Mesenchymal stem cell (in vitro differentiated cells and primary cell): Measurements from ENCODE around the gene ZCWPW1. TPM values are rescaled to one million over a fixed set of nuclear protein-coding genes. Genes with fewer than 3 reads are reported as not detected.
A peak's percentile ranks its signal among the peaks of the same experiment; 100 is the strongest.

Experiments used
- DNase-seq: peaks from one replicate; pipeline ENCODE4 v3.0.0-alpha.2; 2013
- H2AFZ ChIP-seq: one replicate; pipeline ENCODE4 v1.6.1; 2013; ENCODE audit warnings: low read depth, mild to moderate bottlenecking, control low read depth, inconsistent platforms, low read length, moderate library complexity
- H2AK5ac ChIP-seq: 2 replicates; pipeline ENCODE4 v1.6.1; 2013; ENCODE audit warnings: low read length, moderate library complexity, mild to moderate bottlenecking, inconsistent platforms; ENCODE audit not compliant: severe bottlenecking
- H2BK120ac ChIP-seq: one replicate; pipeline ENCODE4 v1.6.1; 2013; ENCODE audit warnings: low read depth, mild to moderate bottlenecking, inconsistent platforms, low read length, moderate library complexity
- H2BK12ac ChIP-seq, 2 experiments: one replicate each; pipeline ENCODE4 v1.6.1; 2013; ENCODE audit warnings: inconsistent platforms in 2 of 2, low read length in 2 of 2, mild to moderate bottlenecking in 2 of 2, moderate library complexity in 2 of 2, control low read depth in 1 of 2
- H2BK15ac ChIP-seq: one replicate; pipeline ENCODE4 v1.6.1; 2013; ENCODE audit warnings: mild to moderate bottlenecking, low read depth, inconsistent platforms; ENCODE audit not compliant: poor library complexity, severe bottlenecking
- H2BK5ac ChIP-seq: 2 replicates; pipeline ENCODE4 v1.6.1; 2013; ENCODE audit warnings: low read depth, mild to moderate bottlenecking, low read length, control low read depth, inconsistent platforms; ENCODE audit not compliant: poor library complexity, severe bottlenecking
- H3K14ac ChIP-seq, 2 experiments: one replicate each; pipeline ENCODE4 v1.6.1; 2013; ENCODE audit warnings: inconsistent platforms in 2 of 2, low read length in 2 of 2, control low read depth in 1 of 2, mild to moderate bottlenecking in 1 of 2, moderate library complexity in 1 of 2
- H3K18ac ChIP-seq, 2 experiments: one replicate each; pipeline ENCODE4 v1.6.1; 2013; ENCODE audit warnings: inconsistent platforms in 2 of 2, low read length in 2 of 2, control low read depth in 1 of 2, low read depth in 1 of 2, mild to moderate bottlenecking in 1 of 2
- H3K23ac ChIP-seq, 2 experiments: one replicate each; pipeline ENCODE4 v1.6.1; 2013; ENCODE audit warnings: inconsistent platforms in 2 of 2, low read length in 2 of 2, mild to moderate bottlenecking in 2 of 2, moderate library complexity in 2 of 2, control low read depth in 1 of 2
- H3K27ac ChIP-seq: 2 replicates; pipeline ENCODE4 v1.5.1; 2013; ENCODE audit warnings: mild to moderate bottlenecking, moderate library complexity, low read length, control low read depth, inconsistent platforms; ENCODE audit not compliant: poor library complexity, severe bottlenecking
- H3K27me3 ChIP-seq, 2 experiments: 2 replicates each; pipeline versions ENCODE4 v1.6.1 to v1.7.0; 2013; ENCODE audit warnings: low read length in 2 of 2, mild to moderate bottlenecking in 2 of 2, moderate library complexity in 2 of 2, control low read depth in 1 of 2, inconsistent platforms in 1 of 2; ENCODE audit not compliant: control insufficient read depth in 1 of 2, insufficient read depth in 1 of 2
- H3K36me3 ChIP-seq, 2 experiments: 2 replicates each; pipeline versions ENCODE4 v1.6.1 to v1.7.0; 2013; ENCODE audit warnings: low read length in 2 of 2, control low read depth in 1 of 2, inconsistent platforms in 1 of 2, low read depth in 1 of 2, mild to moderate bottlenecking in 1 of 2; ENCODE audit not compliant: insufficient read depth in 2 of 2, control insufficient read depth in 1 of 2
- H3K4ac ChIP-seq, 2 experiments: one replicate each; pipeline ENCODE4 v1.6.1; 2013; ENCODE audit warnings: inconsistent platforms in 2 of 2, low read length in 2 of 2, mild to moderate bottlenecking in 2 of 2, moderate library complexity in 2 of 2, control low read depth in 1 of 2, low read depth in 1 of 2
- H3K4me1 ChIP-seq: 2 replicates; pipeline ENCODE4 v1.6.1; 2013; ENCODE audit warnings: low read depth, low read length, control low read depth; ENCODE audit not compliant: control insufficient read depth, insufficient read depth
- H3K4me2 ChIP-seq: 2 replicates; pipeline ENCODE4 v1.6.1; 2013; ENCODE audit warnings: low read length, mild to moderate bottlenecking, inconsistent platforms; ENCODE audit not compliant: poor library complexity, severe bottlenecking
- H3K4me3 ChIP-seq, 2 experiments: 2 replicates each; pipeline versions ENCODE4 v1.5.1 to v1.7.0; 2013; ENCODE audit warnings: low read length in 2 of 2, mild to moderate bottlenecking in 2 of 2, control low read depth in 1 of 2, low read depth in 1 of 2; ENCODE audit not compliant: insufficient read depth in 1 of 2
- H3K79me1 ChIP-seq: replicated peaks from 2 replicates; pipeline ENCODE4 v1.6.1; 2013; ENCODE audit warnings: mild to moderate bottlenecking, control low read depth, low read length, inconsistent platforms; ENCODE audit not compliant: poor library complexity, severe bottlenecking
- H3K9ac ChIP-seq: 2 replicates; pipeline ENCODE4 v1.7.0; 2013; ENCODE audit warnings: mild to moderate bottlenecking, low read length, moderate library complexity
- H3K9me3 ChIP-seq: 2 replicates; pipeline ENCODE4 v1.7.0; 2013; ENCODE audit warnings: mild to moderate bottlenecking, low read length; ENCODE audit not compliant: control insufficient read depth
- H4K8ac ChIP-seq: one replicate; pipeline ENCODE4 v1.6.1; 2013; ENCODE audit warnings: inconsistent platforms, mild to moderate bottlenecking, low read length, moderate library complexity
- H4K91ac ChIP-seq: one replicate; pipeline ENCODE4 v1.6.1; 2013; ENCODE audit warnings: mild to moderate bottlenecking, low read length, inconsistent platforms
- WGBS: methylation state at CpG from one replicate; pipeline ENCODE4 v1.1.7; 2013; ENCODE audit warnings: mixed read lengths; 5-methylcytosine and 5-hydroxymethylcytosine counted together
- polyA plus RNA-seq, 2 experiments: library from polyadenylated mRNA; stranded (reverse); fragments of 200-250 nt; gene quantifications; one replicate each; pipeline ENCODE4 v1.2.3, GENCODE V29; 2013

ZCWPW1 gene, protein sequence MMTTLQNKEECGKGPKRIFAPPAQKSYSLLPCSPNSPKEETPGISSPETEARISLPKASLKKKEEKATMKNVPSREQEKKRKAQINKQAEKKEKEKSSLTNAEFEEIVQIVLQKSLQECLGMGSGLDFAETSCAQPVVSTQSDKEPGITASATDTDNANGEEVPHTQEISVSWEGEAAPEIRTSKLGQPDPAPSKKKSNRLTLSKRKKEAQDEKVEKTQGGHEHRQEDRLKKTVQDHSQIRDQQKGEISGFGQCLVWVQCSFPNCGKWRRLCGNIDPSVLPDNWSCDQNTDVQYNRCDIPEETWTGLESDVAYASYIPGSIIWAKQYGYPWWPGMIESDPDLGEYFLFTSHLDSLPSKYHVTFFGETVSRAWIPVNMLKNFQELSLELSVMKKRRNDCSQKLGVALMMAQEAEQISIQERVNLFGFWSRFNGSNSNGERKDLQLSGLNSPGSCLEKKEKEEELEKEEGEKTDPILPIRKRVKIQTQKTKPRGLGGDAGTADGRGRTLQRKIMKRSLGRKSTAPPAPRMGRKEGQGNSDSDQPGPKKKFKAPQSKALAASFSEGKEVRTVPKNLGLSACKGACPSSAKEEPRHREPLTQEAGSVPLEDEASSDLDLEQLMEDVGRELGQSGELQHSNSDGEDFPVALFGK
- 1.3 TPM for polyA plus RNA-seq (2013, experiment 1 of 2)
- polyA plus RNA-seq (2013, experiment 2 of 2), result 0.93 TPM

DNA sequence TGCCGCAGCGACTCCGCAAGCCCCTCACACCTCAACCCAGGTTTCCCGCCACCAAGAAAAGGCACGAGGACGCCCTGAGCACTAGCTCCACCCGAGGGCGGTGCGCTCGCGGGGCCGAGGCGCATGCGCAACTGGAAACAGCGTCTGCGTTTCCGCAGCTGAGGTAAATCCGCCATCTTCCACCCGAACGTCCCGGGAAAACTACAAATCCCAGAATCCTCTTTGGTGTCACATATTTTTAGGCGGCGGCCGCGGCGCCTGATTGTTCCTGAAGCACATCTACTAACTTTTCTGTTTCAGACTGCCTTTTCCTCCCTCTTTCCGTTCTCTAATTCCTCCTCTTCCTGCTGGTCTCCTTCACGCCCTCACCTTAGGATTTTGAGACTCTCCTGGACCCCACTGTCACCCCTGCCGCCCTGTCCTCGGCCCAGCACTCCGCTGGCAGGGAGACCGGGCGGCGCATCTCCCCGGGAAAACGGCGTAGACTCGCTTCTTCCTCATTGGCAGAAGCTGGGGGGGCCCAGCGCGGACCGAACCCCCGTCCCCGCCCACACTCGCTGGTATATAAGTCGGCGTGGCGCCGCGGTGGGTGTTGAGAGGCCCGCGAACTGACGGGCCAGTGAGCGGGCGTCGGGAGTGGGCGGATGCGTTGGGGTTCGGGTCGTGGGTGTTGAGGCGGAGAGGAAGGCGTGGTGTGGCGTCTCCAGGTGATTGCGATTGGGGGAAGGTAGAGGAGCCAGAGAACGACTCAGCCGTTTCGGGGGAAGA, at the start of gene ZCWPW1:
TSS of gene ZCWPW1 (minus strand) at position 505 of the 768 bp plus-strand sequence. CDS start 8,054 bp downstream, outside the sequence.
- DNase-seq, result peak; percentile 97
- Histone ChIP-seq H3K4ac (peak within 1 kb of the TSS; percentile 81 to 86), H2BK5ac (peak within 1 kb of the TSS; percentile 99), H3K36me3 (peaks cover 22 to 29% of the 10 kb centered on the region in 2 experiments), H3K4me2 (peak within 1 kb of the TSS; percentile 50), H2BK15ac (peak within 1 kb of the TSS; percentile 100), H3K4me3 (peak within 1 kb of the TSS; percentile 85 to 90), H3K4me1 (peaks cover 22% of the 10 kb centered on the region), H3K23ac (no peak within 1 kb of the TSS), H2BK120ac (peak within 1 kb of the TSS; percentile 92), H3K79me1 (peaks cover 2% of the 10 kb centered on the region), H3K27ac (peak within 1 kb of the TSS; percentile 100), H3K18ac (peak within 1 kb of the TSS; percentile 97 to 99), H3K27me3 (no peaks in the 10 kb centered on the region), H4K91ac (peak within 1 kb of the TSS; percentile 100), H2AFZ (peak within 1 kb of the TSS; percentile 43), H3K9ac (peak within 1 kb of the TSS; percentile 99), H3K14ac (peak within 1 kb of the TSS in 1 of 2 experiments; percentile 97), H4K8ac (peak within 1 kb of the TSS; percentile 100), H3K9me3 (no peaks in the 10 kb centered on the region), H2BK12ac (peak within 1 kb of the TSS in 1 of 2 experiments; percentile 57), H2AK5ac (peak within 1 kb of the TSS; percentile 86)
- 2% methylated on average over 59 of the region's 66 CpGs for WGBS

DNA sequence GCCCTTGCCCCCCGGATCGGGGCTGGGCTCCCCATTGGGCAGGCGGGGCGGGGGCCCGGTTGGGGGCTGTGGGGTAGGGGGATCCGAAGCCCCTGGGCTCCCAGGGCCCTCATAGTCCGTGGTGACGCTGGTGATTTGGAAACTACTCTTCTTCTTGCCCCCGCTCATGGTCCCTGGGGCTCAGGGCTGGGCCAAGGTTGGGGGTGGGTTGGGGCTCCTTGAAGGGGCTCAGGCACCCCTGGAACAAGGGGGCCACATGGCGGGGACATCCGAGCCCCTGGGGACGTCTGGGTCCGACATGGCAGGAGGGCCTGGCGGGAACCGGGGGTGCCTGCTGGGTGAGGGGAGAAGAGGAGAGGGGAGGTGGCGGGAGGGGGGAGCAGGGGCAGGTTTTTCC, 49.4 kb upstream of the ZCWPW1 start:
- H3K4me1 ChIP-seq, result peaks cover 25% of the 10 kb centered on the region
- H2AFZ ChIP-seq, result no peak overlapping the region
- DNase-seq, result no peak
- H3K4me2 ChIP-seq, result peak overlapping the region; percentile 86
- peaks cover 29 to 35% of the 10 kb centered on the region in 2 experiments for H3K36me3 ChIP-seq
- H2BK15ac ChIP-seq, result no peak overlapping the region
- H3K18ac ChIP-seq, result peak overlapping the region in 1 of 2 experiments; percentile 18
- H3K23ac ChIP-seq, result no peak overlapping the region
- no peak overlapping the region for H3K4ac ChIP-seq
- peaks cover 17% of the 10 kb centered on the region for H3K79me1 ChIP-seq
- H2BK5ac ChIP-seq, result no peak overlapping the region
- WGBS, result 11% methylated on average over 9 of the region's 16 CpGs
- H4K91ac ChIP-seq, result no peak overlapping the region
- H3K27me3 ChIP-seq, result no peaks in the 10 kb centered on the region
- peak overlapping the region; percentile 45 for H2BK120ac ChIP-seq
- H2AK5ac ChIP-seq, result no peak overlapping the region
- no peak overlapping the region for H3K27ac ChIP-seq
- peak overlapping the region in 1 of 2 experiments; percentile 45 for H3K14ac ChIP-seq
- H3K9me3 ChIP-seq, result no peaks in the 10 kb centered on the region
- no peak overlapping the region for H4K8ac ChIP-seq
- H3K4me3 ChIP-seq, result peak overlapping the region; percentile 92 to 97
- H3K9ac ChIP-seq, result peak overlapping the region; percentile 96
- H2BK12ac ChIP-seq, result no peak overlapping the region

DNA sequence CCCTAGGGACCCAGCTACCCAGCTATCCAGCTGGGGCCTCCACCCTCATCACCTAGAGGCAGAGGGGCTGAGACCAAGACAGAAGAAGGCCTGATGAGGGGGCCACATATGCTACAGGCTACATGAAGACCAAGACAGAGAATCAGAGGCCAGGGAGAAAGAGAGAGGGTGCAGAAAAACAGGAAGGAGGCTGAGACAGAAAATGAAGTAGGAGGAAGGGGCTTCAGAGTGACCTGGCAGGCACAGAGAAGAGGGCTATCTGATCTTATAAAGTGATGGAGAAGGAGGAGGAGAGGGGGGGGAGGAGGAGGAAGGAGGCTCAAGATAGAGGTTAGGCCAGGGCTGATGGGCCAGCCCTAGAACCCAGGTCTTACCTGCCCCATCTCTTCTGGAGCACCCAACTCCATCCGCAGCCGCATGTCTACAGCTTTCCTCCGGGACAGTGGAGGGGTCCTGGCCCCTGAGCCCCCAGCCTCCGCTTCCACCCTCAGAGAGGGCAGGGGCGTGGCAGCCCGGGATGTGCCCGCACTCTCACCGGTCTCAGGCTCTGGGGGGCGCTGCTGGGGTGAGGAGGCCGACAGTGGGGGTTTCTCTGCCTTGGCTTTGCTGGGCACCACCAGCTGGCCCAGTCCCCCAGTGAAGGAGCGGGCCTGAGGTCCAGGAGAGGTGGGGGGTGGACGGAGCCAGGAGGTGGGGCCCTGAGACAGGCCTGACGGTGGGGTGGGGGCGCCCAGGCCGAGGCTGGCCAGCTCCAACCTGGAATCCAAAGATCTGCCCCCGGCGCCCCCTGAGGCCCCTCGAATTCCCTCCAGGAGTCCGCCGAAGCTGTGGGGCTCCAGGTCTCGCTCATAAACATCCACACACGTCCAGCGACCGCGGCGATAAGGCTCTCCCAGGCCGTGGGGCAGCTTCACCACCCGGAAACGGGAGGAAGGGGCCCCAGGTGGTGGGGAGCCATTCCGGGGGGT, 48.7 kb upstream of the ZCWPW1 start:
- no peak overlapping the region for H2AFZ ChIP-seq
- no peaks in the 10 kb centered on the region for H3K27me3 ChIP-seq
- no peak overlapping the region for H3K27ac ChIP-seq
- H3K4me3 ChIP-seq, result peak overlapping the region; percentile 92 to 97
- peak overlapping the region in 1 of 2 experiments; percentile 16 for H3K18ac ChIP-seq
- no peak overlapping the region for H4K91ac ChIP-seq
- 44% methylated on average over 29 of the region's 30 CpGs for WGBS
- no peak overlapping the region for H2BK120ac ChIP-seq
- no peak overlapping the region for H3K4ac ChIP-seq
- peak overlapping the region; percentile 96 for H3K9ac ChIP-seq
- H3K14ac ChIP-seq, result peak overlapping the region; percentile 45 to 67
- H3K23ac ChIP-seq, result peak overlapping the region in 1 of 2 experiments; percentile 81
- no peak for DNase-seq
- no peak overlapping the region for H2BK12ac ChIP-seq
- H2BK5ac ChIP-seq, result no peak overlapping the region
- no peaks in the 10 kb centered on the region for H3K9me3 ChIP-seq
- H3K79me1 ChIP-seq, result peaks cover 22% of the 10 kb centered on the region
- no peak overlapping the region for H4K8ac ChIP-seq
- H2AK5ac ChIP-seq, result no peak overlapping the region
- peaks cover 31 to 42% of the 10 kb centered on the region in 2 experiments for H3K36me3 ChIP-seq
- H2BK15ac ChIP-seq, result no peak overlapping the region
- H3K4me1 ChIP-seq, result peaks cover 28% of the 10 kb centered on the region
- peak overlapping the region; percentile 86 for H3K4me2 ChIP-seq
